Stimulated activated CD4-positive, alpha-beta T cell treated with anti-CD3 and anti-CD28 coated beads, Interleukin-4, amount 100 ng/mL, for 1 hour (primary cell): ENCODE measurements around the gene TREML2.

Experiments used
- DNase-seq: peaks from one replicate; pipeline ENCODE4 v3.0.0-alpha.2; 2020

The TREML2 gene

GRCh38 chr6:41174610-41175009 lies 26.3 kb downstream of the TREML2 start:
- DNase-seq: no peak

GRCh38 chr6:41171908-41172307 lies 29.0 kb downstream of the TREML2 start:
- DNase-seq: no peak

- DNase-seq: no peak
Measured at GRCh38 chr6:41170547-41171160, 30.3 kb downstream of the TREML2 start.

GRCh38 chr6:41167173-41167963 lies 33.6 kb downstream of the TREML2 start:
- DNase-seq: no peak

- no peak for DNase-seq
Measured at GRCh38 chr6:41164551-41165120, 36.3 kb downstream of the TREML2 start.

GRCh38 chr6:41163419-41163717 lies 37.6 kb downstream of the TREML2 start:
- DNase-seq: no peak

GRCh38 chr6:41162687-41163418 lies 38.1 kb downstream of the TREML2 start, which contains the start of gene TREM2:
TREM2 (minus strand) TSS chr6:41163116; CDS start chr6:41163082, 34 bp downstream.
- no peak for DNase-seq

- no peak for DNase-seq
Measured at GRCh38 chr6:41161851-41162552, 38.9 kb downstream of the TREML2 start.

- DNase-seq: no peak
Measured at GRCh38 chr6:41161380-41161779, 39.6 kb downstream of the TREML2 start.

GRCh38 chr6:41160933-41161332 lies 40.0 kb downstream of the TREML2 start:
- no peak for DNase-seq

- no peak for DNase-seq
Measured at GRCh38 chr6:41159415-41160082, 41.4 kb downstream of the TREML2 start.

GRCh38 chr6:41157323-41157722 lies 43.6 kb downstream of the TREML2 start:
- no peak for DNase-seq

GRCh38 chr6:41156771-41157170 lies 44.2 kb downstream of the TREML2 start:
- DNase-seq: no peak

- DNase-seq: no peak
Measured at GRCh38 chr6:41156001-41156400, 44.9 kb downstream of the TREML2 start.

- no peak for DNase-seq
Measured at GRCh38 chr6:41155132-41155805, 45.7 kb downstream of the TREML2 start.

GRCh38 chr6:41153992-41154625 lies 46.8 kb downstream of the TREML2 start, which contains the start of gene TREML1:
TREML1 (minus strand) TSS chr6:41154347; CDS start chr6:41154288, 59 bp downstream.
- no peak for DNase-seq

GRCh38 chr6:41153451-41153850 lies 47.5 kb downstream of the TREML2 start:
- DNase-seq: no peak

GRCh38 chr6:41150671-41151070 lies 50.3 kb downstream of the TREML2 start:
- DNase-seq: no peak

- DNase-seq: no peak
Measured at GRCh38 chr6:41147917-41148316, 53.0 kb downstream of the TREML2 start.
